T-helper 1 cell (primary cell): ENCODE data around the gene TMEM145.
A peak's percentile ranks its signal among the peaks of the same experiment; 100 is the strongest.

Experiments
- DNase-seq, 5 donors: peaks; one replicate each; pipeline ENCODE4 v3.0.0-alpha.2; 2012 to 2020

The TMEM145 gene

GRCh38 chr19:42290136-42290522, 23.0 kb upstream of the TMEM145 start:
- DNase-seq = no peak

GRCh38 chr19:42290523-42291434, 22.3 kb upstream of the TMEM145 start:
- peak in 3 of 5 donors; percentile 46 to 51 (median 49) for DNase-seq

GRCh38 chr19:42291435-42291810, 21.7 kb upstream of the TMEM145 start:
- DNase-seq = no peak

GRCh38 chr19:42292042-42292960, 20.8 kb upstream of the TMEM145 start:
- DNase-seq = no peak

GRCh38 chr19:42292963-42293362, 20.1 kb upstream of the TMEM145 start:
- DNase-seq = no peak

GRCh38 chr19:42293540-42293939, 19.6 kb upstream of the TMEM145 start:
- DNase-seq = no peak

- peak in 1 of 5 donors; percentile 11 for DNase-seq
Measured at GRCh38 chr19:42293948-42294347, 19.2 kb upstream of the TMEM145 start.

GRCh38 chr19:42294471-42295137, 18.5 kb upstream of the TMEM145 start:
- peak in 1 of 5 donors; percentile 8 for DNase-seq

- no peak for DNase-seq
Measured at GRCh38 chr19:42295342-42295741, 17.8 kb upstream of the TMEM145 start.

GRCh38 chr19:42295831-42296525, 17.1 kb upstream of the TMEM145 start:
- peak; percentile 66 to 87 (median 73) for DNase-seq

GRCh38 chr19:42297039-42297438, 16.1 kb upstream of the TMEM145 start:
- no peak for DNase-seq

- DNase-seq = no peak
Measured at GRCh38 chr19:42301646-42302203, 11.4 kb upstream of the TMEM145 start, which contains the start of gene PRR19. Gene PRR19, plus strand, starts transcription at chr19:42302132. Its CDS starts 7,453 bp downstream, at chr19:42309585.

- no peak for DNase-seq
Measured at GRCh38 chr19:42303101-42303464, 10.0 kb upstream of the TMEM145 start.

- DNase-seq = no peak
Measured at GRCh38 chr19:42303876-42304275, 9.2 kb upstream of the TMEM145 start.

- DNase-seq = no peak
Measured at GRCh38 chr19:42306646-42307045, 6.5 kb upstream of the TMEM145 start.

- no peak for DNase-seq
Measured at GRCh38 chr19:42309686-42310085, 3.4 kb upstream of the TMEM145 start.

GRCh38 chr19:42311657-42312056, 1.5 kb upstream of the TMEM145 start:
- no peak for DNase-seq

GRCh38 chr19:42312370-42312769, 739 bp upstream of the TMEM145 start:
- DNase-seq = no peak

GRCh38 chr19:42313840-42314755, 989 bp downstream of the TMEM145 start:
- no peak for DNase-seq

- DNase-seq = no peak
Measured at GRCh38 chr19:42315024-42315423, 1.9 kb downstream of the TMEM145 start.
